Activated CD4-positive, alpha-beta T cell treated with anti-CD3 and anti-CD28 coated beads, Interleukin-2, amount 50 U/mL, for 48 hours (primary cell): ENCODE data around the gene CYP1B1.
"Not testable (repeated sequence)": the region's sequence is repeated elsewhere in the genome, so short reads cannot be mapped to it uniquely, and the experiment has no call there.

ENCODE experiments used
- DNase-seq, 2 experiments: peaks; one replicate each; pipeline ENCODE4 v3.0.0-alpha.2; 2020

Gene CYP1B1

GRCh38 chr2:38032946-38033345, 43.0 kb downstream of the CYP1B1 start:
- DNase-seq = no peak

- DNase-seq = no peak
Observed at GRCh38 chr2:38030635-38031355, 45.2 kb downstream of the CYP1B1 start.

- no peak for DNase-seq
Observed at GRCh38 chr2:38029512-38029911, 46.4 kb downstream of the CYP1B1 start.

- no peak for DNase-seq
Observed at GRCh38 chr2:38028829-38029228, 47.1 kb downstream of the CYP1B1 start.

GRCh38 chr2:38026846-38027245, 49.1 kb downstream of the CYP1B1 start:
- no peak for DNase-seq

- no peak for DNase-seq
Observed at GRCh38 chr2:38021589-38021988, 54.4 kb downstream of the CYP1B1 start.

GRCh38 chr2:38020359-38021069, 55.4 kb downstream of the CYP1B1 start:
- DNase-seq = not testable (repeated sequence)

- DNase-seq = no peak
Observed at GRCh38 chr2:38017836-38018235, 58.1 kb downstream of the CYP1B1 start.
